ENCODE measurements around the gene MBOAT2.

- TF ChIP-seq POLR2A (IDR thresholded peaks at IDR 0.05; ENCODE audit: low read length) (no peak), GATA1 (IDR thresholded peaks at IDR 0.05; ENCODE audit: low read depth, low read length) (no peak)
Observed at GRCh38 chr2:8882094-8882493, 121.4 kb downstream of the MBOAT2 start.

Data from erythroblast (primary cell).